Measurements from ENCODE around the gene DNAH17. TPM values are rescaled to one million over a fixed set of nuclear protein-coding genes. Genes with fewer than 3 reads are reported as not detected.

DNAH17 gene
- total RNA-seq, 2 donors from 2014 or later, result 0.04 TPM; not detected in 1

- Histone ChIP-seq H3K4me1 (no peaks in the 10 kb centered on the region), H3K27me3 (no peaks in the 10 kb centered on the region), H3K9me3 (no peaks in the 10 kb centered on the region), H3K4me3 (no peak overlapping the region), H3K27ac (no peak overlapping the region), H3K36me3 (no peaks in the 10 kb centered on the region)
- DNase-seq (ENCODE audit: low spot score), result no peak
- no peak for TF ChIP-seq CTCF (IDR thresholded peaks at IDR 0.05)
Measured at GRCh38 chr17:78502611-78503148, 74.5 kb downstream of the DNAH17 start.

- Histone ChIP-seq H3K4me3 (no peak overlapping the region), H3K9me3 (no peaks in the 10 kb centered on the region), H3K36me3 (no peaks in the 10 kb centered on the region), H3K27me3 (no peaks in the 10 kb centered on the region), H3K27ac (no peak overlapping the region), H3K4me1 (no peaks in the 10 kb centered on the region)
- no peak for DNase-seq (ENCODE audit: low spot score)
- no peak for TF ChIP-seq CTCF (IDR thresholded peaks at IDR 0.05)
Measured at GRCh38 chr17:78501241-78502036, 75.8 kb downstream of the DNAH17 start.

- TF ChIP-seq CTCF (IDR thresholded peaks at IDR 0.05), result no peak
- H3K4me3 ChIP-seq, result no peak overlapping the region
- DNase-seq (ENCODE audit: low spot score), result no peak
Measured at GRCh38 chr17:78500806-78501205, 76.4 kb downstream of the DNAH17 start.

GRCh38 chr17:78499715-78500540 is 77.3 kb downstream of the DNAH17 start:
- Histone ChIP-seq H3K4me3 (no peak overlapping the region), H3K27ac (no peak overlapping the region), H3K27me3 (no peaks in the 10 kb centered on the region), H3K9me3 (no peaks in the 10 kb centered on the region), H3K36me3 (no peaks in the 10 kb centered on the region), H3K4me1 (no peaks in the 10 kb centered on the region)
- no peak for DNase-seq (ENCODE audit: low spot score)
- TF ChIP-seq CTCF (IDR thresholded peaks at IDR 0.05), result no peak

More at GRCh38 chr17:78500806-78501205, 76.4 kb downstream of the DNAH17 start:
- Histone ChIP-seq H3K27ac (no peak overlapping the region), H3K9me3 (no peaks in the 10 kb centered on the region), H3K27me3 (no peaks in the 10 kb centered on the region), H3K4me1 (no peaks in the 10 kb centered on the region), H3K36me3 (no peaks in the 10 kb centered on the region)

- Histone ChIP-seq H3K9me3 (no peaks in the 10 kb centered on the region), H3K27me3 (no peaks in the 10 kb centered on the region), H3K4me3 (no peak overlapping the region), H3K27ac (no peak overlapping the region), H3K4me1 (no peaks in the 10 kb centered on the region), H3K36me3 (no peaks in the 10 kb centered on the region)
- no peak for TF ChIP-seq CTCF (IDR thresholded peaks at IDR 0.05)
- no peak for DNase-seq (ENCODE audit: low spot score)
Measured at GRCh38 chr17:78498848-78499247, 78.3 kb downstream of the DNAH17 start.

Measured in right atrium auricular region (tissue), 2 donors.